GM10248 (cell line): ENCODE measurements around the gene DCUN1D5.
A peak's percentile ranks its signal among the peaks of the same experiment; 100 is the strongest.

Source experiments
- CTCF ChIA-PET: fragments of 300-600 bp; sonication (Branson Sonifier 250); formaldehyde crosslinking; extraction: SDS; loops from one replicate; lab custom pipeline; 2021; ENCODE audit warnings: antibody characterized with exemption; lab: Yijun Ruan, JAX
- POLR2A ChIA-PET: fragments of 350-650 bp; sonication (Branson Sonifier 250); formaldehyde crosslinking; extraction: SDS; loops from one replicate; lab custom pipeline; 2020; ENCODE audit warnings: antibody characterized with exemption; lab: Yijun Ruan, JAX
- DNase-seq: peaks from one replicate; pipeline ENCODE4 v3.0.0; 2012; ENCODE audit errors: extremely low spot score
- TF ChIP-seq, protein P1 (sequence below): IDR thresholded peaks from 2 replicates; pipeline ENCODE4 v1.5.1; 2012; ENCODE audit warnings: mild to moderate bottlenecking, low read depth; ENCODE audit errors: extremely low read depth, missing control alignments, control extremely low read depth

Gene DCUN1D5

GRCh38 chr11:103109818-103110388 lies 17.9 kb upstream of the DCUN1D5 start:
- DNase-seq: peak; percentile 9
- POLR2A ChIA-PET: no interaction called here
- TF ChIP-seq, protein P1, sequence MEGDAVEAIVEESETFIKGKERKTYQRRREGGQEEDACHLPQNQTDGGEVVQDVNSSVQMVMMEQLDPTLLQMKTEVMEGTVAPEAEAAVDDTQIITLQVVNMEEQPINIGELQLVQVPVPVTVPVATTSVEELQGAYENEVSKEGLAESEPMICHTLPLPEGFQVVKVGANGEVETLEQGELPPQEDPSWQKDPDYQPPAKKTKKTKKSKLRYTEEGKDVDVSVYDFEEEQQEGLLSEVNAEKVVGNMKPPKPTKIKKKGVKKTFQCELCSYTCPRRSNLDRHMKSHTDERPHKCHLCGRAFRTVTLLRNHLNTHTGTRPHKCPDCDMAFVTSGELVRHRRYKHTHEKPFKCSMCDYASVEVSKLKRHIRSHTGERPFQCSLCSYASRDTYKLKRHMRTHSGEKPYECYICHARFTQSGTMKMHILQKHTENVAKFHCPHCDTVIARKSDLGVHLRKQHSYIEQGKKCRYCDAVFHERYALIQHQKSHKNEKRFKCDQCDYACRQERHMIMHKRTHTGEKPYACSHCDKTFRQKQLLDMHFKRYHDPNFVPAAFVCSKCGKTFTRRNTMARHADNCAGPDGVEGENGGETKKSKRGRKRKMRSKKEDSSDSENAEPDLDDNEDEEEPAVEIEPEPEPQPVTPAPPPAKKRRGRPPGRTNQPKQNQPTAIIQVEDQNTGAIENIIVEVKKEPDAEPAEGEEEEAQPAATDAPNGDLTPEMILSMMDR: no peak
- CTCF ChIA-PET: interaction anchor here (0.7 to 3.3 kb wide), 13 partner anchors 8 to 69 kb away, joined by 3 to 28 read pairs (median 4); partner anchors contain the start of gene DCUN1D5

DNA sequence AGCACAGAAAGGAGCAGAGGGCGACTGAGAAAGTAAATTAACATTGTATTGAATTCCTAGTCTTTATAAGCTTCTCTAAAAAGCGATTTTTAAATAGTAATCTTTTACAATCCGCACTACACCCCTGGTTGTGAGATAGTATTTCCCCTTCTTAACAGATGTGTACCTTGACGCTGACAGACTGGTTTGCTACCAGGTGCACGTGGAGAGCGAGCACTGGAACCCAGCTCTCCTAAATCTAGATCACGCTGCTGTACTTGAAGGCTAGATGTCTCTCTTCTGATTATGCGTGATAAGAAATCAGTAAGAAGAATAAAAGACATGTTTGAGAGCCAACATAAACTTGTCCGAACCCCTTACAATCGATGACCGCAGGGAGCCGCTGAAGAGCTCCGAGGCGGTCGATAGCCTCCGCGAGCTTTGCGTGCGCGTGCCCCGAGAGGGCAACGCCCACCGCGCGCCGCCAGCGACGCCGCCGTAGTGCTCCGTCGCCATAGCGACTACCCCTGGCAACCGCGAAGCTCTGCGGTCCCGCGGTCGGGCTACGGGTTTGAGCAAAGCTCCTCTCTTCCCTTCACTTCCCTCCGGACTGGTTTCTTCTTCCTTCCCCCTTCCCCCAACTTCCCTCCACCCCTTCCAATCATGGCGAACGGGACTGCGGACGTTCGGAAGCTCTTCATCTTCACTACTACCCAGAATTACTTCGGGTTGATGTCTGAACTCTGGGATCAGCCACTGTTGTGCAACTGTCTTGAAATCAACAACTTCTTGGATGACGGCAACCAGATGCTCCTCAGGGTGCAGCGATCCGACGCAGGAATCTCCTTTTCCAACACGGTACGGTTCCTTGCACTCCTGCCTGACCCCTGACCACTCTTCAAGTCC lies 17.2 kb upstream of the DCUN1D5 start, which contains the start of gene DYNC2H1:
Gene DYNC2H1, plus strand, starts transcription at position 494 of the 885 bp plus-strand sequence. Its CDS starts 149 bp downstream, at position 643.
- CTCF ChIA-PET: interaction anchor here (0.7 to 3.3 kb wide), 16 partner anchors 9 to 70 kb away, joined by 3 to 28 read pairs (median 4); partner anchors contain the start of gene DCUN1D5
- TF ChIP-seq, protein P1: peak; percentile 62
- POLR2A ChIA-PET: interaction anchor here (1.2 kb wide), 1 partner anchor 17 kb away, joined by 5 read pairs; the partner anchor contains the start of gene DCUN1D5
- DNase-seq: peak; percentile 92

DNA sequence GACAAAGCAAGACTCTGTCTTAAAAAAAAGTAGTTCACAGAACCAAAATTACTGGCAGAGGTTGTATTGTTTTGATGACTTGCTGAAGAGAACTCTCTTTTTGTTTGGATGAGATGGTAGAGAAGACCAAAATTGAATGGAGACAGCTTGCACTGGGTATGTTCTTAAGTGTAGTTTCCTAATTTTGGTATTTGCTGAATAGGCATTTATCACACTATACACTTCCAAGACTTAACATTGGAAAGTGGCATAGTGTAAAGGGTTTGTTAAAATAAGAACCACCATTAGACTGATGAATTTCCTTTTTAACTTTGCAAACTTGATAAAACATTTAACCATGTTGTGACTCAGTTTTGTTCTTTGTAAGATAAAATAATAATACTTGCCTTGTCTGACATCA lies 5.3 kb upstream of the DCUN1D5 start:
- ChIA-PET POLR2A (interaction anchor here (0.6 kb wide), 1 partner anchor 138 kb away, joined by 3 read pairs; no protein-coding TSS in a partner anchor), CTCF (interaction anchor here (1.0 to 4.4 kb wide), 2 partner anchors 11 to 12 kb away, joined by 3 to 28 read pairs; partner anchors contain the start of gene DYNC2H1)
- no peak for DNase-seq

DNA sequence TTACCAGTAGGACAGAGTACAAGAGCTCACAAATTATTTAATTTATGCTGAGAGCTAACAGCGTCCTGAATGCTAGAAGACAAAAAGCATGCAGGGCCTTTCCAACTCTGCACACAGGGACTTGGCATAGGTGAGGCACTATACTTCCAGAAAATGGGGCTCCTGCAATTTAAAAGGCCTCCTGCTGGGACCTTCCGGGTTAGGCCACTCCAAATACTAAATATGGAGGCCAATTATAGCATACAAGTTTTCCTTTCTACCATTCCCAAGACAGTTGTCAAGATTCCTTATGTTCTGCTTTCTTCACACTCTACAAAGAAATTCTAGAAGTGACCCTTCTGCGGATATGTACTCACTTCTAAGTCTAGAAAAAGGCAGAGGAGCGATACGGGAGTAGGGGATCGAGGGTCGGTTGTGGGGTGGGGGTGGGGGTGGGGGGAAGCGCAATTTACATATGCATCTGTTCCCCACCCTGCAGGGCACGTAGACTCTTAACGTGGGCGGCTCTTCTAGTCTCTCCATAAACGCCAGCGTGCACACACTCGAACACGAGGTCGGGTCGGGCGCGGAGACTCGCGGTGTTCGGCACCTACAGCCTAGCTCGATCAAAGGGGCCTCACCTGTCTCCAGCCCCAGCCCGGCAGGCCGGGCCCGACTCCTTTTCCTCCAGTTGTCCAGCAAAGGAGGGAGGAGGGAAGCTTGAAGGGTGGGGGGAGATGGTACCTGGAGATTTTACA lies 728 bp downstream of the DCUN1D5 start:
- DNase-seq: peak; percentile 56
- TF ChIP-seq, protein P1: no peak
- ChIA-PET POLR2A (interaction anchor here (0.5 to 1.0 kb wide), 2 partner anchors 9 to 340 kb away, joined by 3 to 5 read pairs; no protein-coding TSS in a partner anchor), CTCF (interaction anchor here (0.6 to 3.3 kb wide), 7 partner anchors 8 to 42 kb away, joined by 3 to 27 read pairs (median 3); partner anchors contain the start of gene DYNC2H1)

More for the DNA sequence above, 5.3 kb upstream of the DCUN1D5 start:
- TF ChIP-seq, protein P1: no peak

DNA sequence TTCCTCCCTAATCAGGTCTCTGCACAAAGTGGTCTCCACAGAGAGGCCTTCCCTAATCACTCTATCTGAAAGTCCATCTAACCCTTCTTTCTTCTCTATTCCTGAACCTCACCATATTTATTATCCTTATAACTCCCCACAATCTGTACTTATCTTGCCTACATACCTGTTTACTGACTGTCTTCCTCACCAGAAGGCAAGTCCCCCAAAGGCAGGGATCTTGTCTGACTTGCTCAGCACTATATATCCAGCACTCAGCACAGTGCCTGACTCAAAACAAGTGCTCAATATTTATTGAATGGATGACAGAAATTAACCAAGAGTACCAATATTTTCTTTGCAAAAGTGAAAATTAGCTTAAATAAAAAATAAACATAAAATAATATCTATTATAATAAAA lies 5.5 kb downstream of the DCUN1D5 start:
- DNase-seq: no peak
- CTCF ChIA-PET: interaction anchor here (0.7 to 2.0 kb wide), 3 partner anchors 14 to 23 kb away, joined by 3 to 12 read pairs (median 7); partner anchors contain the start of gene DYNC2H1
- POLR2A ChIA-PET: no interaction called here
- TF ChIP-seq, protein P1: no peak
